ENCODE data around the gene REM2.

REM2 gene, protein sequence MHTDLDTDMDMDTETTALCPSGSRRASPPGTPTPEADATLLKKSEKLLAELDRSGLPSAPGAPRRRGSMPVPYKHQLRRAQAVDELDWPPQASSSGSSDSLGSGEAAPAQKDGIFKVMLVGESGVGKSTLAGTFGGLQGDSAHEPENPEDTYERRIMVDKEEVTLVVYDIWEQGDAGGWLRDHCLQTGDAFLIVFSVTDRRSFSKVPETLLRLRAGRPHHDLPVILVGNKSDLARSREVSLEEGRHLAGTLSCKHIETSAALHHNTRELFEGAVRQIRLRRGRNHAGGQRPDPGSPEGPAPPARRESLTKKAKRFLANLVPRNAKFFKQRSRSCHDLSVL

DNA sequence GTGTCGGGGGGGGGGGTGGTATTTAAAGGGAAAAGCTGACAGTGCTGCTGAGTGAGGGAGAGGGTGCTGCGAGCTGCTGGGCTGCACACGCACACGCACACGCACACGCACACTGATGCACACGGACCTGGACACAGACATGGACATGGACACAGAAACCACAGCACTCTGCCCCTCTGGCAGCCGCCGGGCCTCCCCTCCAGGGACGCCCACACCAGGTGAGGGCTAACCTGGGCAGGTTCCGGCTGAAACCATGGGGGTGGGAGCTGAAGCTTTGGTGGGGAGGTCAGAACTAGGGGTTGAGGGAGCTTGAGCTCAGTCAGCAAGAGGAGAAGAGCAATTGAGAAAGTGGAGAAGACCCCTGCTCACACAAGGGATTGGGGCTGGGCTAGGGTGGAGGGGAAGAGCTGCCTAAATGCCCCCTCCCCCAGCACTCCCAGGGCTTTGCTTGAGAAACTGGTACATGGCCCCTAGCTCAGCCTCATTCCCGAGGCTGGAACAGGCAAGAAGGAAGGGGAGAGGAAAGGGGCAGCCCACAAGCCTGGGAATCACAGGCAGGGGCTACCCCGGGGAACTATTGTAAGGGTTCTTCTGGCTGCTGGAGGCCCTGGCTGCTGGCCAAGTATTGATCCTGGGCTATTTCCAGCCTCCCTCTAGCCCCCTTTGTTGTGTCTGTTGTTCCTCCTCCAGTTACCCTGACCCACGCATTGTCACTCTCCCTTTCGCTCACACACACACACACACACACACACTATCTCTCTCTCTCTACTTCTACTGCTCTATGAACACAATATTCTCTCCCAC lies at the start of gene REM2:
REM2 (plus strand) TSS at position 50 of the 804 bp plus-strand sequence; CDS start at position 116, 66 bp downstream.
- no peak for DNase-seq (ENCODE audit: low read depth in 2 of 2)

DNA sequence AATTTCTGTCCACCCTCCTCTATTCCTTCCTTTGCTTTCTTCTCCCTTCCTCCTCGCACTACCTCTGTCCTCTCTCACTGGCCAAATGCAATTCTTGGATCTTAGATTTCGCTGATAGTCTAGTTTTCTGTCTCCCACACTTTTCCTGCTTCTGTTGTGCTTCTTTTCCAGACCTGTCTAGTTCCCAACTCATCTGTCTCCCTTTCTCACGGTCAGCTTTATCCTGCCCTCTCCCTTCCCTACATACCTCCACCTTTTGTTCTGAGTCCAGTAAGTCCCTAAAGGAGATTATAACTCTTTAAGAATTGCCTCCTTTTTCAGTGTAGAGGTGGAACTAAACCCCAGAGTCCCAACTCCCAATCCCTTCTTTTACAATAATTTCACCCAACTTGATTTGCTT lies 47.5 kb upstream of the REM2 start:
- DNase-seq (ENCODE audit: low read depth in 2 of 2): no peak

DNA sequence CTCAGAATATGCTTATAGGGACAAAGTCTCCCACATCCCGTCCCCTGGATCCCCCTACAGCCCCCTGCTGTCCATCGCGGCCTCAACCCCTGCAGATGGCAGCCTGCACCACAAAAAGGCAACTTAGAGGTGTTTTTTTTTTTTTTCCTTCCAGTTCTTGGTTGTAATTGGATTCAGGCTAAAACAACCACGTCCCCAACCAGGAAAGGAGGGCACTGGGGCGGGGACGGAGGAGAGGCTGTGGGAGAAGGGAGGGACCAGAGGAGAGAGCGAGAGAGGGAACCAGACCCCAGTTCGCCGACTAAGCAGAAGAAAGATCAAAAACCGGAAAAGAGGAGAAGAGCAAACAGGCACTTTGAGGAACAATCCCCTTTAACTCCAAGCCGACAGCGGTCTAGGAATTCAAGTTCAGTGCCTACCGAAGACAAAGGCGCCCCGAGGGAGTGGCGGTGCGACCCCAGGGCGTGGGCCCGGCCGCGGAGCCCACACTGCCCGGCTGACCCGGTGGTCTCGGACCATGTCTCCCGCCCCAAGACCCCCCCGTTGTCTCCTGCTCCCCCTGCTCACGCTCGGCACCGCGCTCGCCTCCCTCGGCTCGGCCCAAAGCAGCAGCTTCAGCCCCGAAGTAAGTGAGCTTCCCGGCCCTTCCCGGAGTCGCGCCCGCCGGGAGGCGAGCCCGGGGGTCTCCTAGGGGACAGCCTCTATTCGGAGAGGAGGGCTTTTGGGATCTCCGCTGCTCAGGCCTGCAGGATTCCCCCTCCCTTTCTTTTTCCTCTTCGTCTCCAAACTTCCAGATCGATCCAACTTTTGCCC lies 46.5 kb upstream of the REM2 start, which contains the start of gene MMP14:
MMP14 (plus strand) TSS at position 285 of the 813 bp plus-strand sequence; CDS start at position 518, 233 bp downstream.
- DNase-seq (ENCODE audit: low read depth in 2 of 2): no peak

DNA sequence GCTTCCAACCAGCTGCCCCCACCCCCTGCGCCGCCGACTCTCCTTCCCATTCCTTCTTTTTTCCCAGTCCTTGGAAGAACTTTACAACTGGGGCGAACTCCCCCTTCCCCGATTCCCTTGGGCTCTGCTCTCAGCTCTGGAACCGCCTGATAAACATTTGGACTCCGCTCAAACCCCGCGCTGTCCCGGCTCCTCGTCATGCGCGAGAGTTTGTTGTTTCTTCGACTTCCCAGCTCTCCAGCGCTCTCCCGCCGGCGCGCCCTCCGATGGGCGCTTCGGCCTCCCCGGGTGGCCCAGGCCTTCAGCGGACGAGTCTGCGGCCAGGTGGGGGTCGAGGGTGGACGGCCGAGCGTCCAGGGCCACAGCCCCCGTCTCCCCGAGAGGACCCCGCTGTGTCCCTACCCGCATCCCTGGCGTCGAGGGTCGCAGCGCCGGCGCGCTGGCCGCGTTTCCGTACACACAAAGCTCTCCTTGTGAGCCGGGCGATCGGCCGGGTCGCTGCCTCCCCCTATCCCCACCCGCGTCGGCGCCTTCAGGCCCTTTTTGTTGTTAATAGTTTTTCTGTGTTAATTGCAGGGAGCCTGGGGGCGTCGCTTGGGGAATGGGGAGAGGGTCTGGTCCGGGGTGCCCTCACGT lies 45.8 kb upstream of the REM2 start:
- DNase-seq (ENCODE audit: low read depth in 2 of 2): no peak

DNA sequence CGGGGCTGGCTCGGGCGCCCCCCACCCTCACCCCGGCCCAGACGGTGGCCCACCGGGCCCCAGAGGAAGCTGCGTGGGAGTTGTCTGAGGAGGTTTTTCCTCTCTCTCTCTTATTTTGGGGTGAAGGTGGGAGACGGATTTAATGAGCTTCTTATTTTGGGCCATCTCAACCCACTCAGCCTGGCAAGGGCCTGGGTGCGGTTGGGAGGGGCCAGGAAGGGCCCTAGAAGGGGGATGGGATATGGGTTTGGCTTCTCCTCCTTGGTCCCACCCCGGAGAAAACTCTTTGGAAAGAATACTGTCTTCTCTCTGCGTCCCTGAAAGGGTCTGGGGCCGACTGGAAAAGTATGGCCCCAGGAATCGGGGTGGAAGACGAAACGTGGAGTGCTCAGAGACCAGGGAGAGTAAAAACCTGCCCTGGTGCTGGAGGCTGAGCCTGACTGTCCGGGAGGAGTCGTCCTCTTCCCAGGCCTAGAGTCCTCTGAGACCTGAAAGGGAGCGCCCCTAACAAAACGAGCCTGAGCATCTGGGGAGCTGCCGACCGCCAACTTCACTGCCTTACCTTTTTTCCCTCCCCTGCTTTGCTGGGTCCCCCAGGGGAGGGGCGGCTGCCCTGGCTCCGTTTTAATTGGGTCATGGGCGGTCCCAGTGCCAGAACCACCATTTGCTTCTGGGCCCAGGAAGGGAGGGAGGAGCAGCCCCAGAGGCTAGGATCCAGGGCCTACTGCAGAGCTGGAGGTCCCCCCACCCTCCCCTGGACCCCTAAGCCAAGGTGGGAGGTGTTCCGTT lies 45.1 kb upstream of the REM2 start:
- DNase-seq (ENCODE audit: low read depth in 2 of 2): no peak

DNA sequence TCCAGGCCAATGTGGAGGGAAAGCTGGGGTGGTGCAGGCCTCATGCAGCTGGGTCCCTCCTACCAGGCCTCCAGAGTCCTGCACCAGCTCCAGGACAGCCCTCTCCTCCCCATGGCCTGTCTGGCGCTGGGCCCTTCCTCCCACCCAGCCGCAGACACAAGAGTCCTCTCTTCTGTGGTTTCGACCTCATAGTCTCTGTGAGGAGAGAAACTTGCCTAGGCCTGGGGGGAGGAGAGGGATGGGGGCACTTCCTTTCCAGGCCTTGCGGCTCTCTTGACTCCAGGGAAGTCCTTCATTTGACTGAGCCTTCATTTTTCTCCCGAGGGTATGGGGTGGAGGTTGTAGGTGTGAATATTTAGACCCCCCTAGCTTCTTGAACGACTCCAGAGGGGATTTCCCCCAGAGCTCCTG lies 44.4 kb upstream of the REM2 start:
- DNase-seq (ENCODE audit: low read depth in 2 of 2): no peak

DNA sequence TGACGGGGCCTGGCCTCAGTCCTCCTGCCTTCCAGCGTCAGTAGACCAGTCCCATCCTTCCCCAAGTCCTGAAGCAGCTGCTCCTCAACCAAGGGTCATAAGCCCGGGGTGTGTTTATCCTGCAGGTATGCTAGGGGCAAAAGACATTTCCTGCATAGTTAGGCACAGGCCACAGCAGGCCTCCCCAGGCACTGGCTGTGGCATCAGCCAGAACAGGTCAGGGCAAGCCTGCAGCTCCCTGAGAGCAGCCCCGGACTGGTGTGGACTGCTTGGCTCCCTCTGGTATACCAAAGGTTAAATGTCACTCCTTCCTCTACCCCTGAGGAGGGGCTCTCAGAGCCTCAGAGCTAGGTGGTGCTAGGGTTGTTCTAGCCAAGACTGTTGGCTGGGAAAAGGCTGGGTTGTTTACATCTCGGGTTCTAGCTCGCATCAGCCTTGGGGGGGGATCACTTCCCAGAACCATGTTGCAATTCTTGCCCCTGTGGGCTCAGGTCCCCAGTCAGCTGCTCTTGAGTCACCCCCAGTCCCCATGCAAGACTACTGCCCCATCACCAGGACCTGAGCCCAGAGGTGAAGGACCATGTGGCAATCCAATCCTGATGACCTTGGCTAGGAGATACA lies 43.8 kb upstream of the REM2 start:
- DNase-seq (ENCODE audit: low read depth in 2 of 2): no peak

DNA sequence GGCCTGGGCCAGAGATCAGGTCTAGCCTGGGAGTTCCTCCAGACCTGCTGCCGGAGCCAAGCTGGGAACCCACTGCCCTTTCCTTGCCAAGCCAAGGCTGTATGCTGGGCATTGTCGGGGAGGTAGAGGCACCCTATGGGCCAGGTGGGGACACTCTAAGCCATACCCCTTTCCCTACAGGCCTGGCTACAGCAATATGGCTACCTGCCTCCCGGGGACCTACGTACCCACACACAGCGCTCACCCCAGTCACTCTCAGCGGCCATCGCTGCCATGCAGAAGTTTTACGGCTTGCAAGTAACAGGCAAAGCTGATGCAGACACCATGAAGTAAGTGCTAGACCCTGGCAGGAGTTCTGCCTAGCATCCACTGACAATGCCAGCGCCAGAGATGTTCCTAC lies 41.7 kb upstream of the REM2 start:
- DNase-seq (ENCODE audit: low read depth in 2 of 2): no peak

DNA sequence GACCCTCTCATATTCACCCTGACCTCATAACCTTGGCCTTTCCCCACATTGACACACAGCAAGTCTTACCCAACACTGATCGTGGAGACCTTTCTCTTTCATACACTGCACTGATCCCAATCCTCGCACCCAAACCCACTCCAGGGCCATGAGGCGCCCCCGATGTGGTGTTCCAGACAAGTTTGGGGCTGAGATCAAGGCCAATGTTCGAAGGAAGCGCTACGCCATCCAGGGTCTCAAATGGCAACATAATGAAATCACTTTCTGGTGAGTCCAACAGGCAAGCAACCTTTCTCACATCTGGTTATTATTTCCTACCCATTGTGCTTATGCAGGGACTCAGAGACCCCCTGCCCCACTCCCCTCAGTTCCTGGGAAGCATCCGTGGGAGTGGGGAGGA lies 41.3 kb upstream of the REM2 start:
- DNase-seq (ENCODE audit: low read depth in 2 of 2): no peak

DNA sequence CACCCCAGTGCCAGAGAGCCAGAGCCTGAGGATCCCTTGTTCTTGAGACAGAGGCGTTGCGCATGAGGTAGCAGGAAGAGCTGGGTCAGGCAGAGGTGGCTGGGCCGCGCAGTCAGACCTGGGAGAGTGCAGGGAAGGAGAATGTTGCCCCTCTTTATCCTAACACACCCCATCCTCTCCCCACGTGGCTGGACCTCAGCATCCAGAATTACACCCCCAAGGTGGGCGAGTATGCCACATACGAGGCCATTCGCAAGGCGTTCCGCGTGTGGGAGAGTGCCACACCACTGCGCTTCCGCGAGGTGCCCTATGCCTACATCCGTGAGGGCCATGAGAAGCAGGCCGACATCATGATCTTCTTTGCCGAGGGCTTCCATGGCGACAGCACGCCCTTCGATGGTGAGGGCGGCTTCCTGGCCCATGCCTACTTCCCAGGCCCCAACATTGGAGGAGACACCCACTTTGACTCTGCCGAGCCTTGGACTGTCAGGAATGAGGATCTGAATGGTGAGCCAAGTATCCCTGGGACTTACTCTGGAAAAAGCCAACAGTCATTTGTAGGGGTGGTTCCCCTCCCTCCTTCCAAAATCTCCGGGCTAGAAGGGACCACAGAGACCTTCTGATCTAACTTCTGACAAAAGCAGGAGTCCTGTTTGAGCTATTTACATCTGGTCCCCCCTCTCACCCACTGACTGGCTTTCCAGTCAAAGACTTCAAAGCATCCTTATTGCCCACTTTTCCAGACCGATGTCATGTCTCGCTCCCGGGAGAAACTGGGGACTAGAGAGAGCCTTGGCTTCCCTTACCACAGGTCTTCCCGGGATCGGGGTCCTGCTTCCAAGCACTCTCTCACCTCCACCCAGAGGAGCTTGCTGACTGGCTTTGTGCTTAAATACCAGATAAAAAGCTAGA lies 40.6 kb upstream of the REM2 start:
- no peak for DNase-seq (ENCODE audit: low read depth in 2 of 2)

DNA sequence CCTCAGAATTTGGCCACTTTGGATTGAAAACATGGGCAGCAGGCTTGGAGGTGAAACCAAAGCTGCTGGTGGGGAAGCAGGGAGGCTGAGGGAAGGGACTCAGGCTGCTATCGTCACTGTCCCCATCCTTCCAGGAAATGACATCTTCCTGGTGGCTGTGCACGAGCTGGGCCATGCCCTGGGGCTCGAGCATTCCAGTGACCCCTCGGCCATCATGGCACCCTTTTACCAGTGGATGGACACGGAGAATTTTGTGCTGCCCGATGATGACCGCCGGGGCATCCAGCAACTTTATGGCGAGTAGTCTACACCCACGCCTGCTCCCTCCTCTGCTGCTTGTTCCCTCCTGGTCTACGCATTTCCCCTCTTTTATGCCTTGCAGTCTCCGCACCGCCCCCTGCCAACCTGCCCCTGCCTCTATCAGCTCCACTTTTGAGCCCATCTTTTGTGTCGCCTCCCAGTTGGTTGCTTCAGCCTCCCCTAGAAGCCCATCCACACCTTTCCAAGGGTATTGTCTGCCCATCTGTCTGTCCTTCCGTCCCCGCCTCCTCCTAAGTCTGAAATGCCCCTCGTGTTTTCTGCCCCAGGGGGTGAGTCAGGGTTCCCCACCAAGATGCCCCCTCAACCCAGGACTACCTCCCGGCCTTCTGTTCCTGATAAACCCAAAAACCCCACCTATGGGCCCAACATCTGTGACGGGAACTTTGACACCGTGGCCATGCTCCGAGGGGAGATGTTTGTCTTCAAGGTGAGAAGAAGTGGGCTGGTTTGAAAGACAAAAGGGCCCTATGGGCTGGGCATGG lies 39.7 kb upstream of the REM2 start:
- no peak for DNase-seq (ENCODE audit: low read depth in 2 of 2)

DNA sequence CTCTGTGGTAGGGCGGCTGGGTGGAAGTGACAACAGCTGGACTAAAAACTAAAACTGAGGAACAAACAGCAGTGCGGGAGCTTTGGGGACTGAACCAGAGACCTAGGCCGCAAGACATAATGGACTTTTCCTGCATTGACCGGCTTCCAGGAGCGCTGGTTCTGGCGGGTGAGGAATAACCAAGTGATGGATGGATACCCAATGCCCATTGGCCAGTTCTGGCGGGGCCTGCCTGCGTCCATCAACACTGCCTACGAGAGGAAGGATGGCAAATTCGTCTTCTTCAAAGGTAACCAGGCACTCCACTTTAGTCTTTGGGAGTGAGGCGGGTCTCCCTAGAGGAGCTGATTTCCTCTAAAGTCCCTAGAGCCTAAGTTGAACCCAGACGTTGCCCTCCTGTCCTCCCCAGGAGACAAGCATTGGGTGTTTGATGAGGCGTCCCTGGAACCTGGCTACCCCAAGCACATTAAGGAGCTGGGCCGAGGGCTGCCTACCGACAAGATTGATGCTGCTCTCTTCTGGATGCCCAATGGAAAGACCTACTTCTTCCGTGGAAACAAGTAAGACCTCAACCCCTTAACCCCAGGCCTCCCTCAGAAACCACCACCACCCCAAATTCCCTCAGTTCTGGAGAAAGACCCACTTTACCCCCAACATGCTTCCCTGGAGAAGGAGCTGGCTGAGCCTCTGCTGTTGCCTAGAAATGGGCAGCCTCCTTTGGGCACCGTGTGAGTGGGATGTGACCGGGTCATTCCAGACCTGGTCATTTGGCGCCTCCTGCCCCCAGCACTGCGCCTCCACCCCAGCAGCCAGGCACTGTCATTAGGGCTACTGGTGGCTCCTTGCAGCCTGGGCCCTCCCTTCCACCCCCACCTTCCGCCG lies 38.6 kb upstream of the REM2 start:
- DNase-seq (ENCODE audit: low read depth in 2 of 2): no peak

DNA sequence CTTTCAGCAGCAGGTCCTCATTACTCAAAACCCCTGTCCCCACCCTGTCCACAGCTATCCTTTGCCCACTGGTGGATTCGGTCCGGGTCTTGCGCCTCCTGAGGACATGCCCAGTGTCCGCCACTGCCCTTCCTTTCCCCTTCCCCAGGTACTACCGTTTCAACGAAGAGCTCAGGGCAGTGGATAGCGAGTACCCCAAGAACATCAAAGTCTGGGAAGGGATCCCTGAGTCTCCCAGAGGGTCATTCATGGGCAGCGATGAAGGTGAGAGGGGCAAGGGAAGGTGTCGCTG lies 38.0 kb upstream of the REM2 start:
- no peak for DNase-seq (ENCODE audit: low read depth in 2 of 2)

DNA sequence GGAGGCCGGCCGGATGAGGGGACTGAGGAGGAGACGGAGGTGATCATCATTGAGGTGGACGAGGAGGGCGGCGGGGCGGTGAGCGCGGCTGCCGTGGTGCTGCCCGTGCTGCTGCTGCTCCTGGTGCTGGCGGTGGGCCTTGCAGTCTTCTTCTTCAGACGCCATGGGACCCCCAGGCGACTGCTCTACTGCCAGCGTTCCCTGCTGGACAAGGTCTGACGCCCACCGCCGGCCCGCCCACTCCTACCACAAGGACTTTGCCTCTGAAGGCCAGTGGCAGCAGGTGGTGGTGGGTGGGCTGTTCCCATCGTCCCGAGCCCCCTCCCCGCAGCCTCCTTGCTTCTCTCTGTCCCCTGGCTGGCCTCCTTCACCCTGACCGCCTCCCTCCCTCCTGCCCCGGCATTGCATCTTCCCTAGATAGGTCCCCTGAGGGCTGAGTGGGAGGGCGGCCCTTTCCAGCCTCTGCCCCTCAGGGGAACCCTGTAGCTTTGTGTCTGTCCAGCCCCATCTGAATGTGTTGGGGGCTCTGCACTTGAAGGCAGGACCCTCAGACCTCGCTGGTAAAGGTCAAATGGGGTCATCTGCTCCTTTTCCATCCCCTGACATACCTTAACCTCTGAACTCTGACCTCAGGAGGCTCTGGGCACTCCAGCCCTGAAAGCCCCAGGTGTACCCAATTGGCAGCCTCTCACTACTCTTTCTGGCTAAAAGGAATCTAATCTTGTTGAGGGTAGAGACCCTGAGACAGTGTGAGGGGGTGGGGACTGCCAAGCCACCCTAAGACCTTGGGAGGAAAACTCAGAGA lies 37.0 kb upstream of the REM2 start:
- DNase-seq (ENCODE audit: low read depth in 2 of 2): no peak

DNA sequence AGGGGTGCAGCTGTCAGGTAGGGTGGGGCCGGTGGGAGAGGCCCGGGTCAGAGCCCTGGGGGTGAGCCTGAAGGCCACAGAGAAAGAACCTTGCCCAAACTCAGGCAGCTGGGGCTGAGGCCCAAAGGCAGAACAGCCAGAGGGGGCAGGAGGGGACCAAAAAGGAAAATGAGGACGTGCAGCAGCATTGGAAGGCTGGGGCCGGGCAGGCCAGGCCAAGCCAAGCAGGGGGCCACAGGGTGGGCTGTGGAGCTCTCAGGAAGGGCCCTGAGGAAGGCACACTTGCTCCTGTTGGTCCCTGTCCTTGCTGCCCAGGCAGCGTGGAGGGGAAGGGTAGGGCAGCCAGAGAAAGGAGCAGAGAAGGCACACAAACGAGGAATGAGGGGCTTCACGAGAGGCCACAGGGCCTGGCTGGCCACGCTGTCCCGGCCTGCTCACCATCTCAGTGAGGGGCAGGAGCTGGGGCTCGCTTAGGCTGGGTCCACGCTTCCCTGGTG lies 36.2 kb upstream of the REM2 start:
- no peak for DNase-seq (ENCODE audit: low read depth in 2 of 2)

DNA sequence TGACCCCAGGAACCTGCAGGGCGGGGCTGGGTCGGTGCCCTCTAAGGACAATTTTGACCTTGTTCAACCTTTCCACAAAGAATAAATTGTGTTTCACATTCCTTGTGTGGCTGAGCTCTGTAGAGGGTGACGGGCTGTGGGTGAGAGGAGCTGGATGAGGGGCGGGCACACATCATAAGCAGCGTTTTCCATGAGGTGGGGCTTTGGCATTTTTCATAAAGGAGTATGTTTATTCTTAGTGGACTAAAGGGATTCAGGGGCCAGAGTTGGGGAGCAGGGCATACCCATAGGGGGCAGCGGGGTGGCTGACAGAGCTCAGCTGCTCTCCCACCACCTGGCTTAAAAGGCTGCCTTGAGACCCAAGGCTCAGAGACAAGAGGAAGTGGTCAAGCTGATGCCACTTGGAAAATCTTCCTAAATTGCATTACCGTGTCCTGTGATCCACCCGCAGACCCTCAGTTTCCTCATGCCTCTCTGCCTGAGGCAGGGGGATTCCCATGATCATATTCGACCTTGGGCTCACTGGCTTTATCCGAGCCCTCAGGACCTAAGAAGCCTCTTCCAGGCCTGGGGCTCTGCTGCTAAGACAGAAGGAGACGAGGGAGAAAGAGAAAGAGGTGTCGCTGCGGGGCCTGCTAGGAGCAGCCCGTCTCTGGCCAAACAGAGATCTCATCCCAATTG lies 35.2 kb upstream of the REM2 start:
- DNase-seq (ENCODE audit: low read depth in 2 of 2): no peak
